Activated naive CD4-positive, alpha-beta T cell treated with anti-CD3 and anti-CD28 coated beads, Interleukin-2, amount 50 U/mL, for 72 hours (primary cell): ENCODE measurements around the gene IGFLR1. TPM values are rescaled to one million over a fixed set of nuclear protein-coding genes. Genes with fewer than 3 reads are reported as not detected.
"Not testable (repeated sequence)": the region's sequence is repeated elsewhere in the genome, so short reads cannot be mapped to it uniquely, and the experiment has no call there.

Source experiments
- ATAC-seq, 2 donors: fragments of 150-1000 bp; cut with Tn5 transposase; 2 replicates each; pipeline ENCODE4 v1.10.0; 2021; ENCODE audit warnings: mild to moderate bottlenecking in 2 of 2, moderate library complexity in 2 of 2
- DNase-seq, 2 donors: peaks; one replicate each; pipeline ENCODE4 v3.0.0; 2021 to 2022; ENCODE audit warnings: low spot score in 2 of 2
- H3K27ac Mint-ChIP-seq, 2 donors: one replicate each; pipeline ENCODE4 v1.8.0; 2022; ENCODE audit warnings: mild to moderate bottlenecking in 2 of 2, mixed read lengths in 2 of 2
- H3K36me3 Mint-ChIP-seq, 2 donors: one replicate each; pipeline ENCODE4 v1.8.0; 2022; ENCODE audit warnings: mixed read lengths in 2 of 2
- H3K9me3 Mint-ChIP-seq, 2 donors: one replicate each; pipeline ENCODE4 v1.8.0; 2022; ENCODE audit warnings: mixed read lengths in 2 of 2
- total RNA-seq, 2 donors: library from RNA; stranded (reverse); gene quantifications; one replicate each; pipeline ENCODE4 v1.2.3, GENCODE V29; 2022

IGFLR1 gene
- total RNA-seq, 2 donors from 2014 or later: 74.6 to 245 TPM

DNA sequence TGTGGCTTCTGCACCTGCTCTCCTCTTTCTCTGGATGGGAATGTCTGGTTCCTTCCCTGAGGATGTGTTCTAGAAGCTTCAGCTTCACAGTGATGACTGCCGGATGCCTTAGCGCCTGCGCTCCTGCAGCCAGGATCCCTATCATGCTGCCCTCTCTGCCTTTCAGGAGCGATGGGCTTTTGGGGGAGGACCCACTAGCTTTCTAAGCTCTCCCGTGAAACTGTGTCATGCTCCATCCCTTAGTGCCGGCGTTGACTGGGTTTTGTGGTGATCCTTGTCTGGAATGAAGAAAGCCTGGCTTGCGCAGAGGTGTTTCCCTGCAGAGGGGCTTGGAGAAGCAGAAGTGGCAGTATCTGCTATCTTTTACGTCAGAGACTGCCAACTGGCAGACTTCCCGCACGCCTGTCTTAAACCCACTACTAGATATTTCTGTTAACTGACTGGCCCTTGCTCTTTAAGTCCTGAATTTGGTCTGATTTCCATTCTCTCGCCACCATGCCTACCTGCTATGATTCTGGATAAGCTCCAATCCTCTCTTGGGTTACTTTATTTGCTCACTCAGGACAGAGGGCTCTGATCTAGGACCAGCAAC, 28.3 kb downstream of the IGFLR1 start:
- no peak for DNase-seq
- peak overlapping the region; percentile 93 to 98 for H3K27ac Mint-ChIP-seq
- ATAC-seq: no peak

GRCh38 chr19:35713506-35713850, 28.8 kb downstream of the IGFLR1 start:
- H3K9me3 Mint-ChIP-seq: peaks cover 0 to 4% of the 10 kb centered on the region in 2 donors
- peak overlapping the region; percentile 93 to 98 for H3K27ac Mint-ChIP-seq
- ATAC-seq (no peak), DNase-seq (no peak)
- peaks cover 32 to 39% of the 10 kb centered on the region in 2 donors for H3K36me3 Mint-ChIP-seq

More for the DNA sequence above, 28.3 kb downstream of the IGFLR1 start:
- H3K9me3 Mint-ChIP-seq: peaks cover 0 to 4% of the 10 kb centered on the region in 2 donors
- H3K36me3 Mint-ChIP-seq: peaks cover 32 to 39% of the 10 kb centered on the region in 2 donors

- DNase-seq: peak; percentile 74 to 86
- ATAC-seq: peak; percentile 56 to 59
- H3K9me3 Mint-ChIP-seq: peaks cover 0 to 4% of the 10 kb centered on the region in 2 donors
- peaks cover 32 to 39% of the 10 kb centered on the region in 2 donors for H3K36me3 Mint-ChIP-seq
- peak overlapping the region; percentile 93 to 98 for H3K27ac Mint-ChIP-seq
Observed at GRCh38 chr19:35712567-35713505, 29.4 kb downstream of the IGFLR1 start.

- Mint-ChIP-seq H3K36me3 (peaks cover 24 to 31% of the 10 kb centered on the region in 2 donors), H3K27ac (peak overlapping the region; percentile 93 to 98), H3K9me3 (peaks cover 0 to 4% of the 10 kb centered on the region in 2 donors)
- DNase-seq (peak; percentile 71 to 85), ATAC-seq (peak; percentile 53 to 55)
Observed at GRCh38 chr19:35710784-35711723, 31.2 kb downstream of the IGFLR1 start.

DNA sequence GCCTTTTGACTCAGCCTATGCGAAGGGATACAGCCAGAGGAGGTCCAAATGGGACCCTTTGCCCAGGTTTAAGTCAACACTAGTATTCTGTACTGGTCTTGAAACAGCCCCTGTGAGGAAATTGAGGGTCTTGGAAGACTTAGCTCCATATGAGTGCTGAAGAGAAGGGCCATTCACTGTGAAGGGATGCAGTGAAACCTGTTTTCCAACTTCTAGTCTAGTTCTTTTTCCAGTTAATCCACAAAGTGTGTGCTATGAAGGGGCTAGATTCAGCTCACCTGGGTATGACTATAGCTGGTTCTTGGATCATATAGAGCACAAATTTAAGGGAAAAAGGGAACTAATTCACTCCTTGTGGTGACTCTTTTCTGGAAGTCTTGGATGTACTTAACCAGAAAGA, 33.9 kb downstream of the IGFLR1 start:
- ATAC-seq (no peak), DNase-seq (no peak)
- H3K9me3 Mint-ChIP-seq: peaks cover 0 to 4% of the 10 kb centered on the region in 2 donors
- H3K27ac Mint-ChIP-seq: no peak overlapping the region
- H3K36me3 Mint-ChIP-seq: peaks cover 0 to 4% of the 10 kb centered on the region in 2 donors

GRCh38 chr19:35704218-35704617, 38.0 kb downstream of the IGFLR1 start, which contains the start of gene ZBTB32:
Gene ZBTB32 (plus strand): TSS chr19:35704558. CDS start chr19:35714627, 10,069 bp downstream.
- Mint-ChIP-seq H3K27ac (no peak within 1 kb of the TSS), H3K36me3 (peaks cover 0 to 6% of the 10 kb centered on the region in 2 donors), H3K9me3 (peaks cover 0 to 3% of the 10 kb centered on the region in 2 donors)
- ATAC-seq (no peak), DNase-seq (no peak)

GRCh38 chr19:35703343-35703742, 38.9 kb downstream of the IGFLR1 start:
- Mint-ChIP-seq H3K27ac (no peak overlapping the region), H3K9me3 (peaks cover 0 to 3% of the 10 kb centered on the region in 2 donors), H3K36me3 (peaks cover 0 to 6% of the 10 kb centered on the region in 2 donors)
- no peak for DNase-seq
- no peak for ATAC-seq

DNA sequence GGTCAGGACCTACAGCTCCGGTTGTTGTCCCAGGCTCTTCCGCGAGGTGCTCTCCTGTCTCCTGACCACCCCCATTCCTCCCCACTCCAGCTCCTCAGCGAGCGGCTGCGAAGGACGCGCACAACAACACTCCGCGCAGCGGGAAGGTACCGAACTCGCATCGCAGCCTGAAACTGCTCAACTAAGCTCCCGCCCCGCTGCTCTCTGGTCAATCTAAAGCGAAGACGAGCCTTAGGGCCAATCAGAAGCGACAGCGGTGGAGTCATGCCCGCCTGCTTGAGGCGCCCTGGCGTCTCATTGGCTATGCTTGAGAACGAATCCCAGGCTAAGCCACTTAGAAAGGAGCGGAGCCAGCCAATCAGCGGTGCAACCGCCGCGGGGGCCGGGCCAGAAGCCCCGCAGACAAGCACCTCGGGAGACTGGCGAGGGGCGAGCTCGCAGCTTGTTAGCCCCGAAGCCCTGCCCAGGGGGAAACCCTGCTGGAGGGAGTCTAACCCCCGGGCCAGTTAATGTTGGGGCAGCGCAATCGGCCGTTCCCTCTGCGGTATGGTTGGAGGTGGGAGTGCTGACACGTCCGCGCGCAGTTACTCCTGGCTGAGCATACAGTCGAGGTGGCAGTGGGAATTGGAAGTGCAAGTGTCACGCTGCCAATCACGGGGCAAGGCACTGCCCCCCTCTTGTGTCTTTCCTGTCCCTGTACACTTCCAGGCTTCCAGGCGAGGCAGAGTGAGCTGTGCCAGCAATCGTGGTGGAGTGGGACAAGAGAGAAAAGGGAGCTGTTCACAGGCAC, 39.8 kb downstream of the IGFLR1 start:
- DNase-seq (peak; percentile 88 to 96), ATAC-seq (peak; percentile 98 to 99)
- peak overlapping the region; percentile 73 to 99 for H3K27ac Mint-ChIP-seq
- H3K36me3 Mint-ChIP-seq: peaks cover 0 to 6% of the 10 kb centered on the region in 2 donors
- peaks cover 0 to 3% of the 10 kb centered on the region in 2 donors for H3K9me3 Mint-ChIP-seq

- H3K36me3 Mint-ChIP-seq: peaks cover 0 to 7% of the 10 kb centered on the region in 2 donors
- peaks cover 0 to 5% of the 10 kb centered on the region in 2 donors for H3K9me3 Mint-ChIP-seq
- peak overlapping the region in 1 of 2 donors; percentile 54 for H3K27ac Mint-ChIP-seq
- DNase-seq (peak in 1 of 2 donors; percentile 46), ATAC-seq (peak; percentile 78 to 84)
Observed at GRCh38 chr19:35696835-35697234, 45.4 kb downstream of the IGFLR1 start.

DNA sequence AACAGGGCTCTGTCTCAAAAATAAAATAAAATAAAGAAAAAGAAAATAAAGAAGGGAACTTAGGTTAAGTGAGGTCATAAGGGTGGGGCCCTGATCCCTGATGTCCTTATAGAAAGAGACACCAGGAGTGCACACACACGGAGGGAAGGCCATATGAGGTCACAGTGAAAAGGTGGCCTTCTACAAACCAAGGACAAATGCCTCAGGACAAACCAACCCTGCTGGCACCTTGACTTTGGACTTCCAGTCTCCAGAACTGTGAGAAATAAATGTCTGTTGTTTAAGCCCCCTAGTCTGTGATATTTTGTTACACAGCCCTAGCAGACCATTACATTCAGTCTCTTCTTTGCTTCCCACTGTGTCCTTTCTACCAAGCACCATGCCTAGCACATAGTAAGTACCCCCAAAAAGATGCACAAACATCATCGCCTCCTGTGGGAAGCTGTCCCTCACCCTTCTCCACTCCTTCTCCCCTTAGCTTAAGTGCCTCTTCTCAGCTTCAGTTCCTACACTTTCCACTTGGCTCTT, 46.3 kb downstream of the IGFLR1 start:
- ATAC-seq: no peak
- H3K36me3 Mint-ChIP-seq: peaks cover 0 to 7% of the 10 kb centered on the region in 2 donors
- no peak for DNase-seq
- H3K9me3 Mint-ChIP-seq: peaks cover 0 to 5% of the 10 kb centered on the region in 2 donors
- H3K27ac Mint-ChIP-seq: peak overlapping the region; percentile 54 to 65

- H3K36me3 Mint-ChIP-seq: peaks cover 0 to 7% of the 10 kb centered on the region in 2 donors
- ATAC-seq (peak; percentile 94 to 96), DNase-seq (peak; percentile 90 to 96)
- H3K27ac Mint-ChIP-seq: peak overlapping the region in 1 of 2 donors; percentile 61
- peaks cover 0 to 5% of the 10 kb centered on the region in 2 donors for H3K9me3 Mint-ChIP-seq
Observed at GRCh38 chr19:35693835-35694599, 48.2 kb downstream of the IGFLR1 start.

DNA sequence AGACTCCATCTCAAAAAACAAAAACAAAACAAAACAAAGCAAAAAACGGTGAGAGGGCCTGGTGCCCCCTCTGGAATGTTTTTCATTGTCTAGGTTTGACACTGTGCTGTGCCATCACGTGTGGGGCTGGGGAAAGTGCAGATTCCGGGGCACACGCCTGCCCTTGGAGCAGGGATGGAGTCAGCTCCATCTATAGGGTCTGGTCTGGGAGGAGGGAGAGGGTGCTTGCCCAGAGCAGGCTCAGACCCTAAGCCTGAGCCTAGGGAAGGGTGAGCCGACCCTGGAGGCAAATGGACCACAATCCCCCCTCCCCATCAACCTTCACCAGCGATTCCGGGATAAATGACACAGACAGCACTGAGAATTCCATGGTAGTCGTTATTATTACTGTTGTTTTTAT, 48.8 kb downstream of the IGFLR1 start:
- peak; percentile 5 to 25 for ATAC-seq
- Mint-ChIP-seq H3K27ac (no peak overlapping the region), H3K9me3 (peaks cover 0 to 5% of the 10 kb centered on the region in 2 donors), H3K36me3 (peaks cover 0 to 7% of the 10 kb centered on the region in 2 donors)
- no peak for DNase-seq

GRCh38 chr19:35692010-35692409, 50.2 kb downstream of the IGFLR1 start:
- Mint-ChIP-seq H3K27ac (no peak overlapping the region), H3K36me3 (peaks cover 0 to 7% of the 10 kb centered on the region in 2 donors), H3K9me3 (peaks cover 0 to 5% of the 10 kb centered on the region in 2 donors)
- ATAC-seq: no peak
- no peak for DNase-seq

GRCh38 chr19:35691106-35691505, 51.1 kb downstream of the IGFLR1 start:
- H3K9me3 Mint-ChIP-seq, H3K36me3 Mint-ChIP-seq, DNase-seq, H3K27ac Mint-ChIP-seq, ATAC-seq: not testable (repeated sequence)
